Pericardium fibroblast (primary cell): ENCODE results near the gene CDHR3. TPM values are rescaled to one million over a fixed set of nuclear protein-coding genes. Genes with fewer than 3 reads are reported as not detected.

Source experiments
- total RNA-seq: library from RNA; depleted of rRNA; stranded (reverse); fragments of >200 nt; gene quantifications from 2 replicates; pipeline ENCODE4 v1.2.3, GENCODE V29; 2015

Gene CDHR3
- 2.0 and 3.9 TPM in 2 replicates for total RNA-seq

GRCh38 chr7:105963038-105963667, at the start of gene CDHR3:
TSS of gene CDHR3 (plus strand) at chr7:105963264. CDS start at chr7:105963319, 55 bp downstream.

Other genes starting within 250 kb of the CDHR3 start
- 2.8 and 3.1 TPM in 2 replicates for gene ATXN7L1, start 86.7 kb upstream of the CDHR3 start, total RNA-seq
- gene SYPL1, start 149.0 kb downstream of the CDHR3 start, total RNA-seq, result 31.7 and 54.6 TPM in 2 replicates